ENCODE measurements around the gene ABHD16B.
"Not testable (repeated sequence)": the region's sequence is repeated elsewhere in the genome, so short reads cannot be mapped to it uniquely, and the experiment has no call there.

The ABHD16B gene

GRCh38 chr20:63854766-63855362 lies 6.4 kb upstream of the ABHD16B start:
- DNase-seq (ENCODE audit: low read depth in 2 of 2, low spot score in 1 of 2) = no peak

GRCh38 chr20:63855363-63856097 lies 5.8 kb upstream of the ABHD16B start:
- DNase-seq (ENCODE audit: low read depth in 2 of 2, low spot score in 1 of 2) = no peak

GRCh38 chr20:63856098-63856511 lies 5.2 kb upstream of the ABHD16B start:
- DNase-seq (ENCODE audit: low read depth in 2 of 2, low spot score in 1 of 2) = no peak

GRCh38 chr20:63857764-63858392 lies 3.4 kb upstream of the ABHD16B start:
- no peak for DNase-seq (ENCODE audit: low read depth in 2 of 2, low spot score in 1 of 2)

- DNase-seq (ENCODE audit: low read depth in 2 of 2, low spot score in 1 of 2) = no peak
Measured at GRCh38 chr20:63858393-63859165, 2.7 kb upstream of the ABHD16B start.

GRCh38 chr20:63859166-63859699 lies 2.1 kb upstream of the ABHD16B start:
- no peak for DNase-seq (ENCODE audit: low read depth in 2 of 2, low spot score in 1 of 2)

GRCh38 chr20:63860325-63861051 lies 810 bp upstream of the ABHD16B start:
- no peak for DNase-seq (ENCODE audit: low read depth in 2 of 2, low spot score in 1 of 2)

- no peak for DNase-seq (ENCODE audit: low read depth in 2 of 2, low spot score in 1 of 2)
Measured at GRCh38 chr20:63861981-63862901, 943 bp downstream of the ABHD16B start.

- DNase-seq (ENCODE audit: low read depth in 2 of 2, low spot score in 1 of 2) = no peak
Measured at GRCh38 chr20:63863021-63863797, 1.9 kb downstream of the ABHD16B start.

GRCh38 chr20:63863798-63864544 lies 2.7 kb downstream of the ABHD16B start:
- peak; percentile 45 to 63 for DNase-seq (ENCODE audit: low read depth in 2 of 2, low spot score in 1 of 2)

GRCh38 chr20:63864545-63864977 lies 3.3 kb downstream of the ABHD16B start:
- no peak for DNase-seq (ENCODE audit: low read depth in 2 of 2, low spot score in 1 of 2)

- peak; percentile 92 to 96 for DNase-seq (ENCODE audit: low read depth in 2 of 2, low spot score in 1 of 2)
Measured at GRCh38 chr20:63864978-63865640, 3.8 kb downstream of the ABHD16B start, which contains the start of gene TPD52L2. Gene TPD52L2 (plus strand): TSS chr20:63865270. CDS start chr20:63865366, 96 bp downstream.

GRCh38 chr20:63867042-63867441 lies 5.7 kb downstream of the ABHD16B start:
- not testable (repeated sequence) for DNase-seq (ENCODE audit: low read depth in 2 of 2, low spot score in 1 of 2)

- no peak for DNase-seq (ENCODE audit: low read depth in 2 of 2, low spot score in 1 of 2)
Measured at GRCh38 chr20:63868264-63868663, 7.0 kb downstream of the ABHD16B start.

- DNase-seq (ENCODE audit: low read depth in 2 of 2, low spot score in 1 of 2) = no peak
Measured at GRCh38 chr20:63873477-63873971, 12.2 kb downstream of the ABHD16B start.

GRCh38 chr20:63874241-63874640 lies 12.9 kb downstream of the ABHD16B start:
- not testable (repeated sequence) for DNase-seq (ENCODE audit: low read depth in 2 of 2, low spot score in 1 of 2)

GRCh38 chr20:63876489-63877036 lies 15.3 kb downstream of the ABHD16B start:
- no peak for DNase-seq (ENCODE audit: low read depth in 2 of 2, low spot score in 1 of 2)
